ENCODE measurements around the gene TRIM47. TPM values are rescaled to one million over a fixed set of nuclear protein-coding genes. Genes with fewer than 3 reads are reported as not detected.

Gene TRIM47
- total RNA-seq, 1 experiment from 2014 or later: 2.5 TPM

GRCh38 chr17:75904749-75905521 is 26.6 kb upstream of the TRIM47 start, which contains the start of gene MRPL38:
Gene MRPL38, minus strand, starts transcription at chr17:75904884. Its CDS starts 9 bp downstream, at chr17:75904875.
- Histone ChIP-seq H3K36me3 (ENCODE audit: control insufficient read depth, insufficient read depth, low read length) (0 out of 2 replicates have a peak, but pooled peaks cover 2% of the 10 kb centered on the region), H3K9me3 (no peaks in the 10 kb centered on the region), H3K27me3 (replicated peaks; ENCODE audit: control insufficient read depth, insufficient read depth, low read length) (no peaks in the 10 kb centered on the region), H3K4me1 (peaks cover 22% of the 10 kb centered on the region), H3K4me3 (ENCODE audit: low read depth, low read length) (peak within 1 kb of the TSS; percentile 66)
- intact Hi-C loops (cut with micrococcal nuclease; ENCODE audit: unreplicated experiment): loop anchor here (1.0 to 2.0 kb wide), 4 partner anchors 36 to 100 kb away; partner anchors contain the start of genes ACOX1, FBF1, TEN1 and WBP2
- CTCF ChIA-PET: interaction anchor here (0.5 to 1.9 kb wide), 22 partner anchors 8 to 582 kb away, joined by 3 to 19 read pairs (median 5); partner anchors contain the start of genes CDK3, FBF1 and TRIM65
- H3K27ac Mint-ChIP-seq (ENCODE audit: unreplicated experiment): peak within 1 kb of the TSS; percentile 92
- H3K36me3 Mint-ChIP-seq (ENCODE audit: insufficient read depth, unreplicated experiment): peaks cover 46% of the 10 kb centered on the region
- TF ChIP-seq CTCF (IDR thresholded peaks at IDR 0.05; ENCODE audit: insufficient read depth in 1 of 2, low read depth in 1 of 2, low read length in 1 of 2, severe bottlenecking in 1 of 2, unreplicated experiment in 1 of 2): peak; percentile 95
- peaks cover 17% of the 10 kb centered on the region for H3K4me1 Mint-ChIP-seq (ENCODE audit: low read depth, unreplicated experiment)
- no peaks in the 10 kb centered on the region for H3K27me3 Mint-ChIP-seq (ENCODE audit: insufficient read depth, unreplicated experiment)
- peak; percentile 97 to 99 for DNase-seq
- POLR2A ChIA-PET: interaction anchor here (0.7 to 1.6 kb wide), 5 partner anchors 9 to 96 kb away, joined by 3 to 15 read pairs (median 8); partner anchors contain the start of genes CDK3, FBF1 and WBP2
- TSS peak; percentile 47 for BruUV-seq (replicated peaks)
- H3K9me3 Mint-ChIP-seq (ENCODE audit: unreplicated experiment): no peaks in the 10 kb centered on the region
- H3K4me3 Mint-ChIP-seq (ENCODE audit: unreplicated experiment): peak within 1 kb of the TSS; percentile 99

GRCh38 chr17:75902406-75902805 is 24.0 kb upstream of the TRIM47 start:
- Mint-ChIP-seq H3K27me3 (ENCODE audit: insufficient read depth, unreplicated experiment) (no peaks in the 10 kb centered on the region), H3K27ac (ENCODE audit: unreplicated experiment) (no peak overlapping the region), H3K4me3 (ENCODE audit: unreplicated experiment) (no peak overlapping the region), H3K36me3 (ENCODE audit: insufficient read depth, unreplicated experiment) (peaks cover 64% of the 10 kb centered on the region), H3K4me1 (ENCODE audit: low read depth, unreplicated experiment) (no peaks in the 10 kb centered on the region), H3K9me3 (ENCODE audit: unreplicated experiment) (no peaks in the 10 kb centered on the region)
- H3K4me3 ChIP-seq (ENCODE audit: low read depth, low read length): no peak overlapping the region
- TF ChIP-seq CTCF (IDR thresholded peaks at IDR 0.05; ENCODE audit: insufficient read depth in 1 of 2, low read depth in 1 of 2, low read length in 1 of 2, severe bottlenecking in 1 of 2, unreplicated experiment in 1 of 2): no peak
- intact Hi-C loops (cut with micrococcal nuclease; ENCODE audit: unreplicated experiment): no loop called here
- CTCF ChIA-PET: no interaction called here
- peaks cover 4% of the 10 kb centered on the region; the same call in 1 of the 2 replicates for H3K36me3 ChIP-seq (ENCODE audit: control insufficient read depth, insufficient read depth, low read length)
- POLR2A ChIA-PET: no interaction called here
- peaks cover 12% of the 10 kb centered on the region for H3K4me1 ChIP-seq
- no peaks in the 10 kb centered on the region for H3K27me3 ChIP-seq (replicated peaks; ENCODE audit: control insufficient read depth, insufficient read depth, low read length)
- H3K9me3 ChIP-seq: no peaks in the 10 kb centered on the region
- no peak for DNase-seq
- BruUV-seq (replicated peaks): no TSS peak

- Mint-ChIP-seq H3K36me3 (ENCODE audit: insufficient read depth, unreplicated experiment) (peaks cover 70% of the 10 kb centered on the region), H3K27ac (ENCODE audit: unreplicated experiment) (no peak overlapping the region), H3K27me3 (ENCODE audit: insufficient read depth, unreplicated experiment) (no peaks in the 10 kb centered on the region), H3K4me3 (ENCODE audit: unreplicated experiment) (no peak overlapping the region), H3K9me3 (ENCODE audit: unreplicated experiment) (no peaks in the 10 kb centered on the region), H3K4me1 (ENCODE audit: low read depth, unreplicated experiment) (no peaks in the 10 kb centered on the region)
- intact Hi-C loops (cut with micrococcal nuclease; ENCODE audit: unreplicated experiment): no loop called here
- Histone ChIP-seq H3K36me3 (ENCODE audit: control insufficient read depth, insufficient read depth, low read length) (peaks cover 4% of the 10 kb centered on the region; the same call in 1 of the 2 replicates), H3K4me3 (ENCODE audit: low read depth, low read length) (no peak overlapping the region), H3K9me3 (no peaks in the 10 kb centered on the region), H3K27me3 (replicated peaks; ENCODE audit: control insufficient read depth, insufficient read depth, low read length) (no peaks in the 10 kb centered on the region), H3K4me1 (peaks cover 17% of the 10 kb centered on the region)
- BruUV-seq (replicated peaks): no TSS peak
- DNase-seq: no peak
- CTCF ChIA-PET: no interaction called here
- POLR2A ChIA-PET: no interaction called here
- no peak for TF ChIP-seq CTCF (IDR thresholded peaks at IDR 0.05; ENCODE audit: insufficient read depth in 1 of 2, low read depth in 1 of 2, low read length in 1 of 2, severe bottlenecking in 1 of 2, unreplicated experiment in 1 of 2)
Observed at GRCh38 chr17:75901727-75902126, 23.3 kb upstream of the TRIM47 start.
